HepG2 (cell line): ENCODE results near the gene ZBTB8OS. TPM values are rescaled to one million over a fixed set of nuclear protein-coding genes. Genes with fewer than 3 reads are reported as not detected.

Source experiments
- ARNTL ChIP-seq: sonication (generic); formaldehyde crosslinking; IDR thresholded peaks from 2 replicates; pipeline ENCODE4 v1.4.0; 2020; ENCODE audit warnings: mild to moderate bottlenecking, missing genetic modification reagents
- ASH2L ChIP-seq: fragments of 300-600, 200-600 bp; sonication (generic); IDR thresholded peaks from 2 replicates; pipeline ENCODE4 v1.7.0; 2017; ENCODE audit warnings: low read depth, mild to moderate bottlenecking, moderate library complexity, mixed read lengths, low read length; ENCODE audit not compliant: insufficient read length
- ATAD3A ChIP-seq: sonication (generic); formaldehyde crosslinking; IDR thresholded peaks from 2 replicates; pipeline ENCODE4 v1.4.0; 2020; ENCODE audit warnings: missing genetic modification reagents
- CHCHD3 ChIP-seq: sonication (generic); formaldehyde crosslinking; IDR thresholded peaks from 2 replicates; pipeline ENCODE4 v1.8.0; 2022; ENCODE audit warnings: mild to moderate bottlenecking, missing genetic modification reagents, moderate library complexity
- GABPB1 ChIP-seq: IDR thresholded peaks from 2 replicates; pipeline ENCODE4 v1.6.1; 2016; ENCODE audit warnings: mild to moderate bottlenecking, missing genetic modification reagents, moderate library complexity, missing compliant biosample characterization
- IKZF5 ChIP-seq: IDR thresholded peaks from 2 replicates; pipeline ENCODE4 v1.6.1; 2018; ENCODE audit warnings: missing genetic modification reagents, mild to moderate bottlenecking, missing compliant biosample characterization
- KAT8 ChIP-seq: IDR thresholded peaks from 2 replicates; pipeline ENCODE4 v1.6.1; 2016; ENCODE audit warnings: missing genetic modification reagents, missing compliant biosample characterization
- KLF16 ChIP-seq, 2 experiments: sonication (generic) in 1 of 2; formaldehyde crosslinking in 1 of 2; IDR thresholded peaks; 2 replicates each; pipeline versions ENCODE4 v1.6.1 to v1.8.0; 2016 to 2023; ENCODE audit warnings: missing genetic modification reagents in 2 of 2, missing compliant biosample characterization in 1 of 2
- MAFG ChIP-seq: sonication (generic); formaldehyde crosslinking; IDR thresholded peaks from 2 replicates; pipeline ENCODE4 v1.5.1; 2020; ENCODE audit warnings: mild to moderate bottlenecking, missing genetic modification reagents
- MTF2 ChIP-seq: sonication (generic); formaldehyde crosslinking; IDR thresholded peaks from 2 replicates; pipeline ENCODE4 v1.5.0; 2020; ENCODE audit warnings: missing genetic modification reagents, borderline replicate concordance
- NAIF1 ChIP-seq: sonication (generic); formaldehyde crosslinking; IDR thresholded peaks from 2 replicates; pipeline ENCODE4 v1.5.0; 2020; ENCODE audit warnings: mild to moderate bottlenecking, missing genetic modification reagents, borderline replicate concordance
- RFX5 ChIP-seq: IDR thresholded peaks from 2 replicates; pipeline ENCODE4 v1.6.1; 2011; ENCODE audit warnings: low read depth, low read length, improper control_type of control experiment
- RXRB ChIP-seq: IDR thresholded peaks from 2 replicates; pipeline ENCODE4 v1.6.1; 2016; ENCODE audit warnings: borderline replicate concordance, missing genetic modification reagents, missing compliant biosample characterization
- SP5 ChIP-seq: IDR thresholded peaks from 2 replicates; pipeline ENCODE4 v1.6.1; 2016; ENCODE audit warnings: low read depth, borderline replicate concordance
- TBX3 ChIP-seq: fragments of 450-650 bp; IDR thresholded peaks from 2 replicates; pipeline ENCODE4 v1.6.1; 2017; ENCODE audit warnings: antibody characterized with exemption, mild to moderate bottlenecking, inconsistent platforms, borderline replicate concordance
- THRA ChIP-seq: sonication (generic); formaldehyde crosslinking; IDR thresholded peaks from 2 replicates; pipeline ENCODE4 v1.4.0; 2020; ENCODE audit warnings: missing genetic modification reagents, borderline replicate concordance
- ZBTB26 ChIP-seq: IDR thresholded peaks from 2 replicates; pipeline ENCODE4 v1.6.1; 2016; ENCODE audit warnings: missing compliant biosample characterization, missing genetic modification reagents, borderline replicate concordance
- ZC3H4 ChIP-seq: sonication (generic); formaldehyde crosslinking; IDR thresholded peaks from 2 replicates; pipeline ENCODE4 v1.4.0; 2020; ENCODE audit warnings: missing genetic modification reagents, borderline replicate concordance
- ZNF121 ChIP-seq: sonication (generic); formaldehyde crosslinking; IDR thresholded peaks from 2 replicates; pipeline ENCODE4 v1.5.0; 2020; ENCODE audit warnings: mild to moderate bottlenecking, missing genetic modification reagents
- ZNF232 ChIP-seq: sonication (generic); formaldehyde crosslinking; IDR thresholded peaks from 2 replicates; pipeline ENCODE4 v1.4.0; 2020; ENCODE audit warnings: missing genetic modification reagents, borderline replicate concordance
- ZNF235 ChIP-seq: sonication (generic); formaldehyde crosslinking; IDR thresholded peaks from 2 replicates; pipeline ENCODE4 v1.8.1; 2023; ENCODE audit warnings: mild to moderate bottlenecking, missing genetic modification reagents, borderline replicate concordance
- ZNF605 ChIP-seq: sonication (generic); formaldehyde crosslinking; IDR thresholded peaks from 2 replicates; pipeline ENCODE4 v1.8.0; 2022; ENCODE audit warnings: mild to moderate bottlenecking, missing genetic modification reagents
- ZNF773 ChIP-seq: sonication (generic); formaldehyde crosslinking; IDR thresholded peaks from 2 replicates; pipeline ENCODE4 v1.4.0; 2020; ENCODE audit warnings: missing genetic modification reagents, borderline replicate concordance
- ZSCAN12 ChIP-seq: sonication (generic); formaldehyde crosslinking; IDR thresholded peaks from 2 replicates; pipeline ENCODE4 v1.9.0; 2021; ENCODE audit warnings: mild to moderate bottlenecking, missing genetic modification reagents
- polyA plus RNA-seq, 8 experiments: library from polyadenylated mRNA; depleted of rRNA in 3 of 8; stranded (reverse) in 7 of 8; unstranded in 1 of 8; fragments of >200 nt; fragmentation: Illumina TruSeq in 4 of 8; extraction: Trizol in 4 of 8; gene quantifications; 2 replicates each; pipeline versions ENCODE4 v1.2.1 to v1.2.3, GENCODE V29; 2011 to 2016; ENCODE audit warnings: low read depth in 4 of 8, missing spikeins in 1 of 8, mixed read lengths in 1 of 8; ENCODE audit not compliant: insufficient read depth in 1 of 8
- total RNA-seq, 5 experiments: library from RNA; depleted of rRNA; stranded (reverse); fragments of >200 nt; fragmentation: Illumina TruSeq; extraction: Trizol; gene quantifications; 2 replicates each; pipeline ENCODE4 v1.2.3, GENCODE V29; 2016; ENCODE audit warnings: low read depth in 1 of 5
- TF ChIP-seq, protein P1 (sequence below): sonication (generic); formaldehyde crosslinking; IDR thresholded peaks from 2 replicates; pipeline ENCODE4 v1.4.0; 2020; ENCODE audit warnings: missing genetic modification reagents, mild to moderate bottlenecking, borderline replicate concordance

Gene ZBTB8OS
- total and polyA plus RNA-seq, 2 of the 13 experiments (the other 11 are each of a cell fraction or from before 2014, with no cell fraction given), result 57.7 to 84.8 TPM

- TF ChIP-seq ZBTB26 (peak; percentile 78; the same call in 1 of the 2 replicates), KAT8 (CRISPR knock-in tag) (peak; percentile 48; the same call in 1 of the 2 replicates), IKZF5 (CRISPR knock-in tag) (peak; percentile 32; the same call in 1 of the 2 replicates), ZNF773 (CRISPR knock-in tag) (peak; percentile 75; the same call in 1 of the 2 replicates), NAIF1 (CRISPR knock-in tag) (peak; percentile 77; the same call in 1 of the 2 replicates), ZNF121 (CRISPR knock-in tag) (no peak), GABPB1 (CRISPR knock-in tag) (peak; percentile 82), RFX5 (no peak), ARNTL (CRISPR knock-in tag) (no peak; the same call in 1 of the 2 replicates), MTF2 (CRISPR knock-in tag) (no peak), RXRB (CRISPR knock-in tag) (no peak; the same call in none of the 2 replicates), ZNF605 (CRISPR knock-in tag) (peak; percentile 78), ZSCAN12 (CRISPR knock-in tag) (peak; percentile 59), ASH2L (peak; percentile 77), ZNF232 (CRISPR knock-in tag) (peak; percentile 69), TBX3 (peak; percentile 59; the same call in 1 of the 2 replicates), KLF16 (CRISPR knock-in tag; IDR thresholded peaks at IDR 0.05) (peak in 1 of 2 experiments; percentile 68; a peak in 2 of 4 replicates), SP5 (peak; percentile 94), ZNF235 (CRISPR knock-in tag) (0 out of 2 replicates have a peak, but pooled peaks have one; percentile 64), CHCHD3 (CRISPR knock-in tag) (no peak), ATAD3A (CRISPR knock-in tag) (no peak), THRA (CRISPR knock-in tag) (0 out of 2 replicates have a peak, but pooled peaks have one; percentile 6), MAFG (CRISPR knock-in tag) (no peak), ZC3H4 (CRISPR knock-in tag) (no peak)
- TF ChIP-seq, protein P1, sequence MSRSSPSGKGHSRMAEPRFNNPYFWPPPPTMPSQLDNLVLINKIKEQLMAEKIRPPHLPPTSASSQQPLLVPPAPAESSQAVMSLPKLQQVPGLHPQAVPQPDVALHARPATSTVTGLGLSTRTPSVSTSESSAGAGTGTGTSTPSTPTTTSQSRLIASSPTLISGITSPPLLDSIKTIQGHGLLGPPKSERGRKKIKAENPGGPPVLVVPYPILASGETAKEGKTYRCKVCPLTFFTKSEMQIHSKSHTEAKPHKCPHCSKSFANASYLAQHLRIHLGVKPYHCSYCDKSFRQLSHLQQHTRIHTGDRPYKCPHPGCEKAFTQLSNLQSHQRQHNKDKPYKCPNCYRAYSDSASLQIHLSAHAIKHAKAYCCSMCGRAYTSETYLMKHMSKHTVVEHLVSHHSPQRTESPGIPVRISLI (CRISPR knock-in tag), result no peak
Measured at GRCh38 chr1:32650752-32651460, 556 bp upstream of the ZBTB8OS start, which contains the start of gene RBBP4 (continued).
